Stimulated activated CD4-positive, alpha-beta T cell treated with anti-CD3 and anti-CD28 coated beads, Interleukin-4, amount 100 ng/mL, for 4 hours (primary cell): ENCODE results near the gene FAM118B.
"Not testable (repeated sequence)": the region's sequence is repeated elsewhere in the genome, so short reads cannot be mapped to it uniquely, and the experiment has no call there.

Source experiments
- DNase-seq, 2 experiments: peaks; one replicate each; pipeline ENCODE4 v3.0.0-alpha.2; 2020

FAM118B gene

GRCh38 chr11:126277780-126278179, 66.2 kb downstream of the FAM118B start:
- no peak for DNase-seq

- DNase-seq: no peak
Measured at GRCh38 chr11:126279191-126279590, 67.6 kb downstream of the FAM118B start.

- DNase-seq: no peak
Measured at GRCh38 chr11:126280595-126280994, 69.0 kb downstream of the FAM118B start.

GRCh38 chr11:126281245-126281644, 69.7 kb downstream of the FAM118B start:
- no peak for DNase-seq

GRCh38 chr11:126281666-126282175, 70.1 kb downstream of the FAM118B start:
- no peak for DNase-seq

- DNase-seq: peak; percentile 24 to 35
Measured at GRCh38 chr11:126282361-126282735, 70.8 kb downstream of the FAM118B start.

DNA sequence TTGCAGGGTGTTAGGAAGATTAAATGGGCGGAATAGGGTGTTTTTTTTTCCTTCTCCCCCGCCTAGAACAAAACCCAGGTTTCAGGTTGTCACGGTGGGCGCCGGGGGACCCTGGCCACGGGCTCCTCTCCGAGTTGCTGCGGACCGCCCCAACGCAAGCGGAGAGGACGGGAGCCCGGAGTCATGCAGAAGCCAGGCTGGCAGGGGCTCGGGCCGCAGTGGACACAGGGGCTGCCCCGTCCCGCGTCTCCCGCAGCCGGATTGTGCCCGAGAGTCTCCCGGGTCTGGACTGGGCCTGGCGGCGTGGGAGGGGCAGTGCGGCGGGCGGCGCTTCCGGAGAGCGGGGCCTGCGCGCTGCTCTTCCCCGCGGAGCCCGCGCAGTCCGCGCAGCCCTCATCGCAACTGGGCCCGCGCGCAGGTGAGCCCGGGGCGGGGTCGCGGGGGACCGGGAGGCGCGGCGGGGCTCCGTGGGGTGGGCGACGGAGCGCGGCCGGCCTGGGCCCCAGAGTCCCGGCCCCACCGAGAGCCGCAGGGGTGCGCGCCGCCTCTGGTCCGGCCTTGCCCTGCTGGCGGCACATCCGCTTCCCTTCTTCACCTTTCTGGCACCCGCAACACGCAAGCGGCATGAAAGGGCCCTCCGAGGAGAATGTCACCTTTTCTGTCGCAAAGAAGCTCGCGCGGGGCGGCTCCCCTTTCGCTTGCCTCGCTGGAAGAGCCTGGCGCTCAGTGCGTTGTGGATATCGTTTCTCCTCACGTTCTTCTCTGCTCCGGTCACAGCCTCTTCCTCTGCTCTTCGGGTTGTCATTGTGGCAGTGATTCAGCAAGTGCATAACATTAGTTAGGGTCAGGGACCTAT, 71.4 kb downstream of the FAM118B start, which contains the start of gene TIRAP:
TSS of gene TIRAP (plus strand) at position 358 of the 856 bp plus-strand sequence. CDS start 7,802 bp downstream, outside the sequence.
- DNase-seq: peak; percentile 42 to 48

DNA sequence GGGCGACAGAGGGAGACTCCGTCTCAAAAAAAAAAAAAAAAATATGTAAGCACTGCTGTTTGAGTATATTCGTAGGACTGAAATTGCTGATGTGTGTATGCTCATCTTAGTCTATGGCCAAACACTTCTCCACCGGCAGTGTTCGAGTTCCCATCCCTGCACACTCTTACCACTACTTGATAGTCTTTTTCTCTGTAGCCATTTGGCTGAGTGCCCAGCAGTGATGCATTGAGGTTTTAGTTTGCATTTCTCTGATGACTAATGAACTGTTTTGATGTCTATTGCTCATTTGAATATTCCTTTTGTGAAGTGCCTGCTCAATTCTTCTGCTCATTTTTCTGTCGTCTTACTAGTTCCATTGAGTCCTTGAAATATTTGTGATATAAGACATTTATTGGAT, 73.2 kb downstream of the FAM118B start:
- DNase-seq: peak; percentile 78 to 83

- no peak for DNase-seq
Measured at GRCh38 chr11:126288237-126288636, 76.7 kb downstream of the FAM118B start.

GRCh38 chr11:126290887-126291286, 79.3 kb downstream of the FAM118B start:
- DNase-seq: no peak

GRCh38 chr11:126293726-126294125, 82.1 kb downstream of the FAM118B start:
- no peak for DNase-seq

GRCh38 chr11:126297004-126297403, 85.4 kb downstream of the FAM118B start:
- DNase-seq: no peak

DNA sequence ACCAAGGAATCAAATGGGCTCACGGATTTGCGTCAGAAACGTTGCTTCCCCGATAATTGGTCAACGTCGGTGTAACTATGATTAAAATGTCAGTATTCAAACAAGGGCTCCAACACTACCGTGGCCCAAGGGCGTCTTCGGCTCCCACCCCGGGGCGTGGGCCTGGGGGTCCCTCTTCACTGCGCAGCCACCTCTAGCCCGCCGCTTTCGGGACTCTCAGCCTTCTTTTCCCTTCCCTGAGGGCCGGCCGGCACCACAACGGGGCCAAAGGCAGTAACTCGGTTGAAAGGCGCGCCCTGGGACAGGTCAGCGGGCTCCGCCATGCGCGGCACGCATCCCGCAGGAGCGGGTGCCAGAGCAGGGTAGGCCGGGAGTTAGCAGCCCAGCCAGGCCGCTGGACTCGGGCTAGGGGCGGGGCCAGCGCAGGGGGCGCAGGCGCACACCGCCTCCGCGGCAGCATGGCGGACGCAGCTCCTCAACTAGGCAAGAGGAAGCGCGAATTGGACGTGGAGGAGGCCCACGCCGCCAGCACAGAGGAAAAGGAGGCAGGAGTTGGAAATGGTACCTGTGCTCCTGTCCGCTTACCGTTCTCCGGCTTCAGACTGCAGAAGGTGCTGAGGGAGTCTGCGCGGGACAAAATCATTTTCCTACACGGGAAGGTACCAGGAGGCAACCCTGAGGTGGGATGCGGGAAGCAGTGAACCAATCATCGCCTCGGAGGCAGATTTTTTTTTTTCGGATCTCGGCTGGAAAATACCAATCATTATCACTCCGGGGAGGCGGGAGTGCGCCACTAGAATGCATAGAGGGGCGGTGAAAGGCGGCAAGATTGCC, 92.3 kb downstream of the FAM118B start, which contains the start of gene DCPS:
TSS of gene DCPS (plus strand) at position 438 of the 834 bp plus-strand sequence. CDS start at position 459, 21 bp downstream.
- peak; percentile 82 to 85 for DNase-seq

- no peak for DNase-seq
Measured at GRCh38 chr11:126304457-126305075, 93.0 kb downstream of the FAM118B start.

GRCh38 chr11:126305699-126306098, 94.1 kb downstream of the FAM118B start:
- peak in 1 of 2 experiments; percentile 22 for DNase-seq

- no peak for DNase-seq
Measured at GRCh38 chr11:126307706-126308105, 96.1 kb downstream of the FAM118B start.

DNA sequence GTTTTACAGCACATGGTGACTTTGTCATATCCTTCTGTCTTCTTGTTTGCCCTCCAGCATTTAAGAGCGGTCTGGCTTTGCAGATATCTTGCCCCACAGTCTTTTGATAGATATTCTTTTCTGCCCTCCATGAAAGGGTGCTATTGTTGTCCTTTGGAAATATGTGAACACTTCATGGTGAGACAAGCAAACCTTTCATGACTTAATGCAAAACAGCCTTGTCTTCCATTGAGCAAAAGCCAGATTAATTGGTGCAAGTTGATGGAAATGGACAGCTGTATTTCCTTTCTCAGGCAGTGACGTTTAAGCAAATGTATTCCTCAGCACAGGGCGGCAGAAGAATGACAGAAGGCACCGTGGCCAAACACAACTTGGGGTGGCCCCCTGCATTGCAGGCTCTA, 96.7 kb downstream of the FAM118B start:
- DNase-seq: no peak

DNA sequence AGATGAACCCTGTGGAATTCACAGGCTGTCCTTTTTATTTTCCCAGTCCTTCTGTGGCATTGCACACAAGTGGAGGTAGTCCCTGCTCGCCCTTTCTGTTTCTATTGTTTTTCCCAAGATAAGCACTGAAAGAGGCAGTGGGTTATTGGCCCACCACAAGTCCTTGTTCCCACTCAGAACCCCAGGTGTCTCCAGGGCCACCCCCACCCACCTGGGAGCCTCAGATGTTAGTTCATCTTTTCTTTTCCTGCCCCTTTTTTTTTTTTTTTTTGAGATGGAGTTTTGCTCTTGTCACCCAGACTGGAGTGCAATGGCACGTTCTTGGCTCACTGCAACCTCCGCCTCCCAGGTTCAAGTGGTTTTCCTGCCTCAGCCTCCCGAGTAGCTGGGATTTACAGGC, 97.2 kb downstream of the FAM118B start:
- DNase-seq: not testable (repeated sequence)

- DNase-seq: peak; percentile 37 to 49
Measured at GRCh38 chr11:126310200-126310991, 98.8 kb downstream of the FAM118B start.

DNA sequence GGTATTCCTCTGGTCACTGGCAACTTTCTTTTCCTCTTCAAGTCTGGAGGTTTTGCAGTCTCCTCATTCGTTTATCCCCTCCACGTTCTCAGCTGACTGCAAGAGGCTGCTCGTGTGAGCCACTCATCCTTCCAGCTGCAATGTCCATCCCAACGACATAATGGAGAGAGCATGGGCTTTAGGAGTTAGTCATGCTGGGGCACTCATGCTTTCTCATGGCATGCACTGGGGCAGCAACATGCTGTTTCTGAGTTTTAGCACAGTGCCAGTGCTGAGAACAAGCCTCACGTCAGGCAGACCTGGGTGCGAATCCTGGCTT, 99.4 kb downstream of the FAM118B start:
- DNase-seq: no peak

- no peak for DNase-seq
Measured at GRCh38 chr11:126311401-126312291, 100.1 kb downstream of the FAM118B start.
